CD4-positive, alpha-beta T cell (primary cell): Measurements from ENCODE around the gene BLID. TPM values are rescaled to one million over a fixed set of nuclear protein-coding genes. Genes with fewer than 3 reads are reported as not detected.

Experiments used
- ATAC-seq: fragments of 200-7000 bp; cut with Tn5 transposase; one replicate; pipeline ENCODE4 v1.10.0; 2022; ENCODE audit warnings: mild to moderate bottlenecking; ENCODE audit not compliant: poor library complexity
- CTCF ChIA-PET: fragments of 350-600 bp; sonication (Branson Sonifier 250); formaldehyde crosslinking; loops from one replicate; lab custom pipeline; 2021; ENCODE audit warnings: antibody characterized with exemption, inconsistent platforms; lab: Charles Lee
- POLR2A ChIA-PET: fragments of 350-600 bp; sonication (Branson Sonifier 250); formaldehyde crosslinking; loops from one replicate; lab custom pipeline; 2021; ENCODE audit warnings: antibody characterized with exemption, inconsistent platforms; lab: Charles Lee
- DNase-seq, 14 experiments: peaks; one replicate each; pipeline ENCODE4 v3.0.0-alpha.2; 2013 to 2020; ENCODE audit warnings: mixed read lengths in 2 of 14
- H3K27ac ChIP-seq, 2 donors: one replicate each; pipeline versions ENCODE4 v1.5.1 to v1.7.0; 2013; ENCODE audit warnings: low read length in 2 of 2, low read depth in 1 of 2, mild to moderate bottlenecking in 1 of 2
- H3K27me3 ChIP-seq, 2 experiments: 1 replicate in 1 of 2; 2 replicates in 1 of 2; pipeline versions ENCODE4 v1.6.1 to v1.7.0; 2013; ENCODE audit warnings: low read length in 2 of 2, control low read depth in 1 of 2, mild to moderate bottlenecking in 1 of 2, moderate library complexity in 1 of 2; ENCODE audit not compliant: insufficient read depth in 2 of 2, control insufficient read depth in 1 of 2
- H3K36me3 ChIP-seq: one replicate; pipeline ENCODE4 v1.6.1; 2013; ENCODE audit warnings: low read length, control low read depth; ENCODE audit not compliant: insufficient read depth
- H3K4me1 ChIP-seq: one replicate; pipeline ENCODE4 v1.6.1; 2013; ENCODE audit warnings: low read length, control low read depth; ENCODE audit not compliant: insufficient read depth
- H3K4me3 ChIP-seq: one replicate; pipeline ENCODE4 v1.5.1; 2013; ENCODE audit warnings: mild to moderate bottlenecking, low read length, moderate library complexity
- H3K9me3 ChIP-seq, 2 experiments: 1 replicate in 1 of 2; 2 replicates in 1 of 2; pipeline versions ENCODE4 v1.6.1 to v1.7.0; 2013; ENCODE audit warnings: low read length in 2 of 2, mild to moderate bottlenecking in 2 of 2, control low read depth in 1 of 2, moderate library complexity in 1 of 2; ENCODE audit not compliant: control insufficient read depth in 1 of 2, insufficient read depth in 1 of 2
- H3K27ac Mint-ChIP-seq: one replicate; pipeline ENCODE4 v1.8.0; 2020; ENCODE audit warnings: mixed read lengths
- H3K27me3 Mint-ChIP-seq: one replicate; pipeline ENCODE4 v1.8.0; 2021; ENCODE audit warnings: mixed read lengths
- H3K36me3 Mint-ChIP-seq: one replicate; pipeline ENCODE4 v1.8.0; 2021; ENCODE audit warnings: low read depth, mixed read lengths
- H3K4me1 Mint-ChIP-seq: one replicate; pipeline ENCODE4 v1.8.0; 2021; ENCODE audit warnings: low read depth, mixed read lengths
- H3K4me3 Mint-ChIP-seq: one replicate; pipeline ENCODE4 v1.8.0; 2020; ENCODE audit warnings: mild to moderate bottlenecking, mixed read lengths
- H3K9me3 Mint-ChIP-seq: one replicate; pipeline ENCODE4 v1.8.0; 2020; ENCODE audit warnings: mixed read lengths
- CTCF ChIP-seq: fragments of 200-600 bp; IDR thresholded peaks from one replicate; pipeline ENCODE4 v1.8.0; 2022; ENCODE audit warnings: antibody characterized with exemption, mild to moderate bottlenecking
- intact Hi-C, 2 experiments: fragments of 100-400 bp; cut with DNase I in 1 of 2; cut with micrococcal nuclease in 1 of 2; formaldehyde crosslinking; loops; one replicate each; pipeline versions ENCODE4 v1.15.1 to v1.9.0; 2023 to 2025; cut with DNase I, micrococcal nuclease
- total RNA-seq, 174 experiments: library from RNA in 2 of 174; stranded (reverse) in 2 of 174; gene quantifications; one replicate each; pipeline ENCODE4 v1.2.3 and lab custom pipeline; 2021 to 2026

The BLID gene
- total RNA-seq, 2 experiments from 2014 or later = not detected

GRCh38 chr11:122077459-122077858, 38.6 kb downstream of the BLID start:
- H3K27ac ChIP-seq = no peak overlapping the region
- ChIA-PET CTCF (no interaction called here), POLR2A (no interaction called here)
- Mint-ChIP-seq H3K27ac (no peak overlapping the region), H3K9me3 (no peaks in the 10 kb centered on the region), H3K27me3 (peaks cover 12% of the 10 kb centered on the region), H3K4me3 (no peak overlapping the region), H3K4me1 (no peaks in the 10 kb centered on the region), H3K36me3 (no peaks in the 10 kb centered on the region)
- H3K27me3 ChIP-seq = no peaks in the 10 kb centered on the region
- TF ChIP-seq CTCF = no peak
- no peaks in the 10 kb centered on the region for H3K36me3 ChIP-seq
- H3K4me1 ChIP-seq = no peaks in the 10 kb centered on the region
- no peak for DNase-seq
- H3K9me3 ChIP-seq = no peaks in the 10 kb centered on the region
- no peak for ATAC-seq
- no peak overlapping the region for H3K4me3 ChIP-seq
- intact Hi-C loops = no loop called here

DNA sequence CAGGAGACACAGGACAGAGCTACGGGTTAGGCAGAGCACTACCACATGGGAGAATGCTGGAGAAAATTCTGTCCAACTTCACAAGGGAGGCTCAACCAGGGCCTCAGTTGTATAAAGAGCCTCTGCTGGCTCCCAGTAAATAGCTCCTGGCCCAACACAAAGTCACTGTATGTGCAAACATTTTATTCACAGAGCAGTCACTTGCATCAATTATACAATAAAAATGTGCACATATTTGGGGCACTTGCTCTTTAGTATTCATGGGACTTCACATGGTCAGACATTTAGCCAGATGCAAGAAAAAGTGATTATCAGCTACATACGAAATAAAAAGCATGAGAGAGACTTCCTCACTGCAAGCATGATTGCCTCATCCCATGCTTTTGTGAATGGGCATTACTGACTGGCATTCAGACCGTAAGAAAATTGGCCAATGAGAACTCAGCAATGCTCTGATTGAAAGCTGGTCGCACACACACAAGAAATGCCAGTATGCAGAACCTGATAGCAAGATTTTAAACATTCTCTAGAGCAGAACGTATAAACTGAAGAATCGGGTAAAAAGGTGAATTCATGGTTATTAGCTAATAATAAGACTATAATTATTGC, 39.4 kb downstream of the BLID start:
- Histone ChIP-seq H3K4me1 (no peaks in the 10 kb centered on the region), H3K36me3 (no peaks in the 10 kb centered on the region), H3K27ac (no peak overlapping the region), H3K4me3 (no peak overlapping the region), H3K9me3 (no peaks in the 10 kb centered on the region), H3K27me3 (no peaks in the 10 kb centered on the region)
- ChIA-PET POLR2A (no interaction called here), CTCF (no interaction called here)
- no peak for ATAC-seq
- H3K27me3 Mint-ChIP-seq = peaks cover 12% of the 10 kb centered on the region
- no peak for TF ChIP-seq CTCF
- intact Hi-C loops = no loop called here
- H3K27ac Mint-ChIP-seq = no peak overlapping the region
- H3K4me1 Mint-ChIP-seq = no peaks in the 10 kb centered on the region
- no peak for DNase-seq
- H3K4me3 Mint-ChIP-seq = no peak overlapping the region
- no peaks in the 10 kb centered on the region for H3K36me3 Mint-ChIP-seq
- H3K9me3 Mint-ChIP-seq = no peaks in the 10 kb centered on the region

- no peak for DNase-seq
- CTCF ChIA-PET = no interaction called here
- H3K36me3 Mint-ChIP-seq = no peaks in the 10 kb centered on the region
- TF ChIP-seq CTCF = no peak
- H3K4me1 ChIP-seq = no peaks in the 10 kb centered on the region
- H3K9me3 ChIP-seq = no peaks in the 10 kb centered on the region
- H3K9me3 Mint-ChIP-seq = no peaks in the 10 kb centered on the region
- intact Hi-C loops = no loop called here
- no peak overlapping the region for H3K4me3 Mint-ChIP-seq
- no peaks in the 10 kb centered on the region for H3K4me1 Mint-ChIP-seq
- no peaks in the 10 kb centered on the region for H3K27me3 ChIP-seq
- POLR2A ChIA-PET = no interaction called here
- no peak overlapping the region for H3K27ac ChIP-seq
- peaks cover 7% of the 10 kb centered on the region for H3K27me3 Mint-ChIP-seq
- H3K36me3 ChIP-seq = no peaks in the 10 kb centered on the region
- no peak overlapping the region for H3K27ac Mint-ChIP-seq
- no peak for ATAC-seq
- H3K4me3 ChIP-seq = no peak overlapping the region
Measured at GRCh38 chr11:122075016-122075415, 41.0 kb downstream of the BLID start.
